ENCODE results near the gene PPP1R15A. TPM values are rescaled to one million over a fixed set of nuclear protein-coding genes. Genes with fewer than 3 reads are reported as not detected.
"Not testable (repeated sequence)": the region's sequence is repeated elsewhere in the genome, so short reads cannot be mapped to it uniquely, and the experiment has no call there.

Gene PPP1R15A
- total RNA-seq, 1 donor from 2014 or later = 80.9 TPM

DNA sequence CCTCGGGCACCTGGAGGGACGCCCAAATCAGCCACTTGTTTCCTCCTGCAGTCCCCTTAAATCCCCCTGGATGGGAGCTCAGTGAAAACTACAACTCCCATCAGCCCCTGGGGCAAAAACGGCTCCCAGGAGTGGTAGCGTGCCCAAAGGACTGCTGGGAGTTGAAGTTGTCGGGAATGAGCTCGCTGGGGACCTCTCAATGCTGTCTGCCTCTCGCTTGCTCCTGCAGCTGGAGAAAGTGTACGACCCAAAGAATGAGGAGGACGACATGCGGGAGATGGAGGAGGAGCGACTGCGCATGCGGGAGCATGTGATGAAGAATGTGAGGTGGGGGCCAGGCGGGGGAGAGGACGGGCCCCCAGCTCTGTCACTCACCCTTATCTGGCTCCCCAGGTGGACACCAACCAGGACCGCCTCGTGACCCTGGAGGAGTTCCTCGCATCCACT lies 46.6 kb downstream of the PPP1R15A start:
- Histone ChIP-seq H3K9me3 (no peaks in the 10 kb centered on the region), H3K4me3 (no peak overlapping the region), H3K4me1 (no peaks in the 10 kb centered on the region), H3K27me3 (no peaks in the 10 kb centered on the region), H3K27ac (no peak overlapping the region), H3K36me3 (peaks cover 81% of the 10 kb centered on the region)
- TF ChIP-seq, protein P1, sequence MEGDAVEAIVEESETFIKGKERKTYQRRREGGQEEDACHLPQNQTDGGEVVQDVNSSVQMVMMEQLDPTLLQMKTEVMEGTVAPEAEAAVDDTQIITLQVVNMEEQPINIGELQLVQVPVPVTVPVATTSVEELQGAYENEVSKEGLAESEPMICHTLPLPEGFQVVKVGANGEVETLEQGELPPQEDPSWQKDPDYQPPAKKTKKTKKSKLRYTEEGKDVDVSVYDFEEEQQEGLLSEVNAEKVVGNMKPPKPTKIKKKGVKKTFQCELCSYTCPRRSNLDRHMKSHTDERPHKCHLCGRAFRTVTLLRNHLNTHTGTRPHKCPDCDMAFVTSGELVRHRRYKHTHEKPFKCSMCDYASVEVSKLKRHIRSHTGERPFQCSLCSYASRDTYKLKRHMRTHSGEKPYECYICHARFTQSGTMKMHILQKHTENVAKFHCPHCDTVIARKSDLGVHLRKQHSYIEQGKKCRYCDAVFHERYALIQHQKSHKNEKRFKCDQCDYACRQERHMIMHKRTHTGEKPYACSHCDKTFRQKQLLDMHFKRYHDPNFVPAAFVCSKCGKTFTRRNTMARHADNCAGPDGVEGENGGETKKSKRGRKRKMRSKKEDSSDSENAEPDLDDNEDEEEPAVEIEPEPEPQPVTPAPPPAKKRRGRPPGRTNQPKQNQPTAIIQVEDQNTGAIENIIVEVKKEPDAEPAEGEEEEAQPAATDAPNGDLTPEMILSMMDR (IDR thresholded peaks at IDR 0.05) = no peak
- no peak for DNase-seq
- intact Hi-C loops (cut with DNase I) = no loop called here
- peak; percentile 21 for ATAC-seq

DNA sequence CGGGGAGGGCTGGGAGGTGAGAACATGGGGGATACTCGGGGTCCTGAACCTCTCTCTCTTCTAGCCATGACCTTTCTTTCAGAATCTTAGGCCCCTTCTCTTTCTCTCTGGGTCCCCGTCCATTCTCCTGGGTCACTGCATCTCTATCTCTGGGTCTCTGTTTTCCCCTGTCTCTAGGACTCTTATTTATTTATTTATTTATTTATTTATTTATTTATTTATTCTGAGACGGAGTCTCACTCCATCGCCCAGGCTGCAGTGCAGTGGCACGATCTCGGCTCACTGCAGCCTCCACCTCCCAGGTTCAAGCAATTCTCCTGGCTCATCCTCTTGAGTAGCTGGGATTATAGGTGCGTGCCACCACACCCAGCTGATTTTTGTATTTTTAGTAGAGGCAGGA lies 47.0 kb downstream of the PPP1R15A start:
- peaks cover 76% of the 10 kb centered on the region for H3K36me3 ChIP-seq
- intact Hi-C loops (cut with DNase I); H3K4me1 ChIP-seq: not testable (repeated sequence)

DNA sequence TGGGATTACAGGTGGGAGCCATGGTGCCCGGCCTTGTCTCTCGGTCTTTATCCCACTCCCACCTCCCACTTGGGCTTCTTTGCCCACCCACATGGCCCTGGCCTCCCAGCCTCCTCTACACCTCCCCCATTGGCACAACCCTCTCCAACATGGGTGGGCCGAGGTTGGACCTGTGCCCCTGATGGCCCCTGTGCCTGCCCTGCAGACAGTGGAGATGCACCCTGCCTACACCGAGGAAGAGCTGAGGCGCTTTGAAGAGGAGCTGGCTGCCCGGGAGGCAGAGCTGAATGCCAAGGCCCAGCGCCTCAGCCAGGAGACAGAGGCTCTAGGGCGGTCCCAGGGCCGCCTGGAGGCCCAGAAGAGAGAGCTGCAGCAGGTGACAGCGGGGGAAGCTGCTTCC lies 48.7 kb downstream of the PPP1R15A start:
- ATAC-seq = no peak
- H3K36me3 ChIP-seq = peaks cover 59% of the 10 kb centered on the region
- H3K27me3 ChIP-seq = no peaks in the 10 kb centered on the region
- no peaks in the 10 kb centered on the region for H3K9me3 ChIP-seq
- H3K4me3 ChIP-seq = no peak overlapping the region
- TF ChIP-seq, protein P1 (IDR thresholded peaks at IDR 0.05) = no peak
- intact Hi-C loops (cut with DNase I) = no loop called here
- H3K27ac ChIP-seq = no peak overlapping the region
- DNase-seq = no peak
- no peaks in the 10 kb centered on the region for H3K4me1 ChIP-seq

More for the DNA sequence above, 47.0 kb downstream of the PPP1R15A start:
- not testable (repeated sequence) for H3K9me3 ChIP-seq, H3K27me3 ChIP-seq, ATAC-seq, DNase-seq, H3K27ac ChIP-seq, H3K4me3 ChIP-seq

DNA sequence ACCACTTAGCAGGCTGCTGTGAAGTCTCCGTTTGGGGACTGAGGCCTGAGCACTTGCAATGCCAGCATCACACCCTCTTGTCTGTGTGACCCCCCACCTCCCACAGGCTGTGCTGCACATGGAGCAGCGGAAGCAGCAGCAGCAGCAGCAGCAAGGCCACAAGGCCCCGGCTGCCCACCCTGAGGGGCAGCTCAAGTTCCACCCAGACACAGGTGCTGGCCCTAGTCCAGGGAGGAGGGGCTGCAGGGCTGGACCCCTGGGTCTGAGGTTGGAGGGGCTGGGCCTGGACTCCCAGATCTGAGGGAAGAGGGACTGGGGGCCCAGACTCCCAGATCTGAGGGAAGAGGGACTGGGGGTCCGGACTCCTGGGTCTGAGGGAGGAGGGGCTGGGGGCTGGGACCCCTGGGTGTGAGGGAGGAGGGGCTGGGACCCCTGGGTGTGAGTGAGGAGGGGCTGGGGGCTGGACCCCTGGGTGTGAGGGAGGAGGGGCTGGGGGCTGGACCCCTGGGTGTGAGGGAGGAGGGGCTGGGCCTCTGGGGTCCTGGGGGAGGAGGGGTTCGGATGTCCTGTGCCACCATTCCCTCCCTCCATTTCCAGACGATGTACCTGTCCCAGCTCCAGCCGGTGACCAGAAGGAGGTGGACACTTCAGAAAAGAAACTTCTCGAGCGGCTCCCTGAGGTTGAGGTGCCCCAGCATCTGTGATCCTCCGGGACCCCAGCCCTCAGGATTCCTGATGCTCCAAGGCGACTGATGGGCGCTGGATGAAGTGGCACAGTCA lies 49.7 kb downstream of the PPP1R15A start:
- DNase-seq (no peak), ATAC-seq (no peak)
- Histone ChIP-seq H3K4me3 (no peak overlapping the region), H3K9me3 (no peaks in the 10 kb centered on the region), H3K4me1 (peaks cover 3% of the 10 kb centered on the region), H3K27ac (no peak overlapping the region), H3K36me3 (peaks cover 52% of the 10 kb centered on the region), H3K27me3 (no peaks in the 10 kb centered on the region)
- TF ChIP-seq, protein P1 (IDR thresholded peaks at IDR 0.05) = no peak
- intact Hi-C loops (cut with DNase I) = no loop called here

DNA sequence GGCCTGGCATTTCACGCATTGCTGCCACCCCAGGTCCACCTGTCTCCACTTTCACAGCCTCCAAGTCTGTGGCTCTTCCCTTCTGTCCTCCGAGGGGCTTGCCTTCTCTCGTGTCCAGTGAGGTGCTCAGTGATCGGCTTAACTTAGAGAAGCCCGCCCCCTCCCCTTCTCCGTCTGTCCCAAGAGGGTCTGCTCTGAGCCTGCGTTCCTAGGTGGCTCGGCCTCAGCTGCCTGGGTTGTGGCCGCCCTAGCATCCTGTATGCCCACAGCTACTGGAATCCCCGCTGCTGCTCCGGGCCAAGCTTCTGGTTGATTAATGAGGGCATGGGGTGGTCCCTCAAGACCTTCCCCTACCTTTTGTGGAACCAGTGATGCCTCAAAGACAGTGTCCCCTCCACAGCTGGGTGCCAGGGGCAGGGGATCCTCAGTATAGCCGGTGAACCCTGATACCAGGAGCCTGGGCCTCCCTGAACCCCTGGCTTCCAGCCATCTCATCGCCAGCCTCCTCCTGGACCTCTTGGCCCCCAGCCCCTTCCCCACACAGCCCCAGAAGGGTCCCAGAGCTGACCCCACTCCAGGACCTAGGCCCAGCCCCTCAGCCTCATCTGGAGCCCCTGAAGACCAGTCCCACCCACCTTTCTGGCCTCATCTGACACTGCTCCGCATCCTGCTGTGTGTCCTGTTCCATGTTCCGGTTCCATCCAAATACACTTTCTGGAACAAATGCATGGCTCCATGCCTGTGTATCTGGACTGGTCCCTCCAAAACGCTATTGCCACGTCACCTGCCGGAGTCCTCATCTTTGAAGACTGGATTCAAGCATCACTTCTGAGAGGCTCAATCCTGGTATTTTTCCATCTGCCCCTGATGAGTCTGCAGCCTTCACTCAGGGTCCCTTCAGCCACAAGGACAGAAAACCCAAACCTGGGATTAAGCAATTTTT lies 50.6 kb downstream of the PPP1R15A start:
- no peaks in the 10 kb centered on the region for H3K27me3 ChIP-seq
- ATAC-seq (no peak), DNase-seq (no peak)
- no peak overlapping the region for H3K4me3 ChIP-seq
- TF ChIP-seq, protein P1 (IDR thresholded peaks at IDR 0.05) = no peak
- no peak overlapping the region for H3K27ac ChIP-seq
- peaks cover 6% of the 10 kb centered on the region for H3K4me1 ChIP-seq
- H3K9me3 ChIP-seq = no peaks in the 10 kb centered on the region
- intact Hi-C loops (cut with DNase I) = no loop called here
- H3K36me3 ChIP-seq = peaks cover 51% of the 10 kb centered on the region
